H9 (cell line): Measurements from ENCODE around the gene CLEC16A. TPM values are rescaled to one million over a fixed set of nuclear protein-coding genes. Genes with fewer than 3 reads are reported as not detected.

Experiments
- DNase-seq: peaks from one replicate; pipeline ENCODE4 v3.0.0-alpha.2; 2017
- H2AFZ ChIP-seq: one replicate; pipeline ENCODE4 v1.6.1; 2013; ENCODE audit warnings: mild to moderate bottlenecking, low read length, control low read depth, moderate library complexity
- H2AK5ac ChIP-seq: 2 replicates; pipeline ENCODE4 v1.6.1; 2013; ENCODE audit warnings: low read length, control low read depth, mixed read lengths; ENCODE audit not compliant: insufficient read length
- H2BK120ac ChIP-seq: one replicate; pipeline ENCODE4 v1.6.1; 2013; ENCODE audit warnings: low read depth, mild to moderate bottlenecking, low read length, control low read depth, inconsistent platforms; ENCODE audit not compliant: poor library complexity, severe bottlenecking
- H2BK12ac ChIP-seq: 2 replicates; pipeline ENCODE4 v1.6.1; 2013; ENCODE audit warnings: low read length, control low read depth, mixed read lengths, low read depth; ENCODE audit not compliant: insufficient read length
- H2BK15ac ChIP-seq: 2 replicates; pipeline ENCODE4 v1.6.1; 2013; ENCODE audit warnings: low read depth, low read length, control low read depth
- H2BK20ac ChIP-seq: one replicate; pipeline ENCODE4 v1.6.1; 2013; ENCODE audit warnings: low read depth, mild to moderate bottlenecking, low read length, control low read depth, inconsistent platforms; ENCODE audit not compliant: poor library complexity, severe bottlenecking
- H2BK5ac ChIP-seq: 2 replicates; pipeline ENCODE4 v1.6.1; 2013; ENCODE audit warnings: low read length, control low read depth, mixed read lengths; ENCODE audit not compliant: insufficient read length
- H3K14ac ChIP-seq: 2 replicates; pipeline ENCODE4 v1.6.1; 2013; ENCODE audit warnings: low read length, control low read depth; ENCODE audit not compliant: insufficient read depth
- H3K18ac ChIP-seq: 2 replicates; pipeline ENCODE4 v1.6.1; 2013; ENCODE audit warnings: low read depth, mild to moderate bottlenecking, mixed read lengths, low read length, control low read depth; ENCODE audit not compliant: insufficient read length
- H3K23ac ChIP-seq: 2 replicates; pipeline ENCODE4 v1.6.1; 2013; ENCODE audit warnings: low read length, control low read depth, mixed read lengths, low read depth; ENCODE audit not compliant: insufficient read length
- H3K23me2 ChIP-seq: 2 replicates; pipeline ENCODE4 v1.6.1; 2013; ENCODE audit warnings: low read depth, mild to moderate bottlenecking, mixed read lengths, low read length, control low read depth; ENCODE audit not compliant: insufficient read length, poor library complexity, severe bottlenecking
- H3K27ac ChIP-seq: 2 replicates; pipeline ENCODE4 v1.5.1; 2013; ENCODE audit warnings: low read length, control low read depth, mixed read lengths, low read depth; ENCODE audit not compliant: insufficient read length
- H3K27me3 ChIP-seq: 2 replicates; pipeline ENCODE4 v1.6.1; 2013; ENCODE audit warnings: low read length, control low read depth, inconsistent platforms; ENCODE audit not compliant: insufficient read depth
- H3K4ac ChIP-seq: 2 replicates; pipeline ENCODE4 v1.6.1; 2013; ENCODE audit warnings: low read depth, mild to moderate bottlenecking, control low read depth, inconsistent platforms, low read length, moderate library complexity
- H3K4me1 ChIP-seq: 2 replicates; pipeline ENCODE4 v1.6.1; 2013; ENCODE audit warnings: low read length, control low read depth, inconsistent platforms; ENCODE audit not compliant: insufficient read depth
- H3K4me2 ChIP-seq: 2 replicates; pipeline ENCODE4 v1.6.1; 2013; ENCODE audit warnings: low read length, control low read depth, mixed read lengths; ENCODE audit not compliant: insufficient read length, insufficient read depth
- H3K56ac ChIP-seq: 2 replicates; pipeline ENCODE4 v1.6.1; 2013; ENCODE audit warnings: low read depth, mild to moderate bottlenecking, mixed read lengths, low read length, control low read depth; ENCODE audit not compliant: insufficient read length
- H3K79me1 ChIP-seq: 2 replicates; pipeline ENCODE4 v1.6.1; 2013; ENCODE audit warnings: low read depth, mild to moderate bottlenecking, moderate library complexity, low read length, control low read depth, inconsistent platforms; ENCODE audit not compliant: insufficient read depth, poor library complexity, severe bottlenecking
- H3K79me2 ChIP-seq: 2 replicates; pipeline ENCODE4 v1.6.1; 2013; ENCODE audit warnings: low read length, control low read depth, inconsistent platforms; ENCODE audit not compliant: insufficient read depth
- H3K9ac ChIP-seq: 2 replicates; pipeline ENCODE4 v1.6.1; 2013; ENCODE audit warnings: low read length, control low read depth, mixed read lengths; ENCODE audit not compliant: insufficient read length; ENCODE audit errors: extremely low read depth
- H3K9me3 ChIP-seq: one replicate; pipeline ENCODE4 v1.6.1; 2013; ENCODE audit warnings: low read depth, low read length, inconsistent platforms; ENCODE audit not compliant: control insufficient read depth
- H3T11ph ChIP-seq: one replicate; pipeline ENCODE4 v1.6.1; 2013; ENCODE audit warnings: mild to moderate bottlenecking, low read length, control low read depth, inconsistent platforms
- H4K20me1 ChIP-seq: one replicate; pipeline ENCODE4 v1.6.1; 2013; ENCODE audit not compliant: control insufficient read depth, insufficient read length, insufficient read depth
- H4K5ac ChIP-seq: 2 replicates; pipeline ENCODE4 v1.6.1; 2013; ENCODE audit warnings: low read depth, mild to moderate bottlenecking, mixed read lengths, low read length, control low read depth; ENCODE audit not compliant: insufficient read length
- H4K8ac ChIP-seq: replicated peaks from 2 replicates; pipeline ENCODE4 v1.6.1; 2013; ENCODE audit warnings: low read length, control low read depth, mixed read lengths, low read depth; ENCODE audit not compliant: insufficient read length
- H4K91ac ChIP-seq: 2 replicates; pipeline ENCODE4 v1.6.1; 2013; ENCODE audit warnings: low read depth, mild to moderate bottlenecking, moderate library complexity, mixed read lengths, low read length, control low read depth; ENCODE audit not compliant: insufficient read length
- H3K27ac Mint-ChIP-seq, 3 experiments: 2 replicates in 2 of 3; 3 replicates in 1 of 3; pipeline ENCODE4 v1.8.0; 2020 to 2021; ENCODE audit warnings: mixed read lengths in 3 of 3, mild to moderate bottlenecking in 1 of 3, moderate library complexity in 1 of 3
- H3K27me3 Mint-ChIP-seq: 2 replicates; pipeline ENCODE4 v1.8.0; 2021; ENCODE audit warnings: low read depth, mild to moderate bottlenecking, moderate library complexity, mixed read lengths
- H3K36me3 Mint-ChIP-seq, 3 experiments: 2 replicates in 2 of 3; 3 replicates in 1 of 3; pipeline ENCODE4 v1.8.0; 2020 to 2021; ENCODE audit warnings: low read depth in 3 of 3, mixed read lengths in 3 of 3; ENCODE audit not compliant: insufficient read depth in 1 of 3
- H3K4me1 Mint-ChIP-seq, 2 experiments: 2 replicates each; pipeline ENCODE4 v1.8.0; 2020; ENCODE audit warnings: mixed read lengths in 2 of 2
- H3K4me3 Mint-ChIP-seq, 2 experiments: 2 replicates in 1 of 2; 3 replicates in 1 of 2; pipeline ENCODE4 v1.8.0; 2020 to 2021; ENCODE audit warnings: mild to moderate bottlenecking in 2 of 2, mixed read lengths in 2 of 2, moderate library complexity in 1 of 2
- H3K9me3 Mint-ChIP-seq, 2 experiments: 2 replicates in 1 of 2; 3 replicates in 1 of 2; pipeline ENCODE4 v1.8.0; 2020; ENCODE audit warnings: mild to moderate bottlenecking in 2 of 2, mixed read lengths in 2 of 2, moderate library complexity in 1 of 2
- CTCF ChIP-seq: fragments of 200-600 bp; sonication (generic); conservative IDR thresholded peaks from 3 replicates; pipeline ENCODE4 v1.8.0; 2021; ENCODE audit warnings: antibody characterized with exemption, mild to moderate bottlenecking
- WGBS: extraction: QIAGEN DNeasy Blood & Tissue Kit; methylation state at CpG from one replicate; pipeline ENCODE4 v1.1.7; 2013; ENCODE audit warnings: missing lambda C conversion rate, low lambda C conversion rate, mixed read lengths; ENCODE audit not compliant: insufficient read length; ENCODE audit errors: extremely low coverage; 5-methylcytosine and 5-hydroxymethylcytosine counted together
- total RNA-seq: library from RNA; stranded (reverse); gene quantifications from 2 replicates; pipeline ENCODE4 v1.2.1, GENCODE V29; 2021

CLEC16A gene
- total RNA-seq, 1 experiment from 2014 or later, result 15.2 TPM

GRCh38 chr16:11058832-11059231, 114.5 kb downstream of the CLEC16A start:
- no peak overlapping the region for H3T11ph ChIP-seq
- WGBS, result no CpG with 5 or more reads among the region's 5 CpGs
- no peak overlapping the region for H3K56ac ChIP-seq
- no peak overlapping the region for H2BK20ac ChIP-seq
- no peak overlapping the region for H2AK5ac ChIP-seq
- no peak overlapping the region for H4K91ac ChIP-seq
- H3K27me3 ChIP-seq, result no peaks in the 10 kb centered on the region
- H4K8ac ChIP-seq, result no peak overlapping the region
- Mint-ChIP-seq H3K4me3 (no peak overlapping the region), H3K9me3 (no peaks in the 10 kb centered on the region), H3K4me1 (peaks cover 6 to 11% of the 10 kb centered on the region in 2 experiments; a peak in 3 of 4 replicates), H3K27ac (no peak overlapping the region), H3K27me3 (no peaks in the 10 kb centered on the region), H3K36me3 (peaks cover 0 to 14% (median 0%) of the 10 kb centered on the region in 3 experiments; a peak in 2 of 7 replicates)
- no peak for TF ChIP-seq CTCF
- no peak overlapping the region for H3K4ac ChIP-seq
- H2BK5ac ChIP-seq, result no peak overlapping the region
- H2BK15ac ChIP-seq, result no peak overlapping the region
- H3K4me2 ChIP-seq, result no peak overlapping the region
- H3K23ac ChIP-seq, result no peak overlapping the region
- no peak for DNase-seq
- H3K79me2 ChIP-seq, result no peaks in the 10 kb centered on the region
- H3K14ac ChIP-seq, result no peak overlapping the region
- H3K23me2 ChIP-seq, result no peaks in the 10 kb centered on the region
- no peaks in the 10 kb centered on the region for H3K4me1 ChIP-seq
- H3K18ac ChIP-seq, result no peak overlapping the region
- no peak overlapping the region for H4K5ac ChIP-seq
- no peak overlapping the region for H3K9ac ChIP-seq
- no peak overlapping the region for H2BK12ac ChIP-seq
- no peaks in the 10 kb centered on the region for H3K9me3 ChIP-seq
- H4K20me1 ChIP-seq, result no peaks in the 10 kb centered on the region
- no peak overlapping the region for H2BK120ac ChIP-seq
- no peaks in the 10 kb centered on the region for H3K79me1 ChIP-seq
- no peak overlapping the region for H3K27ac ChIP-seq
- H2AFZ ChIP-seq, result no peak overlapping the region
